Thyroid gland (tissue), 4 donors: ENCODE measurements around the gene LYRM1. TPM values are rescaled to one million over a fixed set of nuclear protein-coding genes. Genes with fewer than 3 reads are reported as not detected.

Source experiments
- DNase-seq, 2 donors: peaks; one replicate each; pipeline ENCODE4 v3.0.0-alpha.2; 2019
- H3K27ac ChIP-seq, 3 donors: fragments of 200-600 bp; sonication (generic); 1 replicate in 2 of 3; 2 replicates in 1 of 3; pipeline ENCODE4 v1.5.1; 2016 to 2019; ENCODE audit warnings: mild to moderate bottlenecking in 1 of 3, moderate library complexity in 1 of 3
- H3K27me3 ChIP-seq: fragments of 200-600 bp; sonication (generic); one replicate; pipeline ENCODE4 v1.5.1; 2019
- H3K36me3 ChIP-seq, 2 donors: fragments of 200-600 bp; sonication (generic); one replicate each; pipeline ENCODE4 v1.5.1; 2016 to 2019
- H3K4me1 ChIP-seq, 2 donors: fragments of 200-600 bp; sonication (generic); one replicate each; pipeline ENCODE4 v1.5.1; 2017 to 2019
- H3K4me3 ChIP-seq, 3 donors: fragments of 200-600 bp; sonication (generic); replicated peaks in 1 of 3; 1 replicate in 2 of 3; 2 replicates in 1 of 3; pipeline ENCODE4 v1.5.1; 2016; ENCODE audit warnings: mild to moderate bottlenecking in 1 of 3
- H3K9me3 ChIP-seq: fragments of 200-600 bp; sonication (generic); one replicate; pipeline ENCODE4 v1.5.1; 2017
- POLR2A ChIP-seq, 2 donors: fragments of 450-650 bp; IDR thresholded peaks; one replicate each; pipeline ENCODE4 v1.6.1; 2017; ENCODE audit warnings: antibody characterized with exemption in 2 of 2, mild to moderate bottlenecking in 2 of 2, moderate library complexity in 1 of 2
- WGBS, 2 donors: methylation state at CpG; one replicate each; pipeline ENCODE4 v1.1.5; 2017; 5-methylcytosine and 5-hydroxymethylcytosine counted together
- intact Hi-C: fragments of 100-400 bp; cut with DNase I; formaldehyde crosslinking; loops from one replicate; pipeline ENCODE4 v1.15.1; 2023
- total RNA-seq, 4 donors: library from RNA; depleted of rRNA; stranded (reverse); fragments of >200 nt; gene quantifications; one replicate each; pipeline ENCODE4 v1.2.3, GENCODE V29; 2016
- TF ChIP-seq, protein P1 (sequence below), 6 experiments: fragments of 200-600 bp in 3 of 6; fragments of 450-650 bp in 3 of 6; sonication (generic) in 3 of 6; IDR thresholded peaks; one replicate each; pipeline ENCODE4 v1.5.1; 2016 to 2019; ENCODE audit warnings: antibody characterized with exemption in 6 of 6, mild to moderate bottlenecking in 2 of 6, inconsistent platforms in 1 of 6, moderate library complexity in 1 of 6

Gene LYRM1
- total RNA-seq, 4 donors from 2014 or later, result 32.8 to 43.7 (median 41.0) TPM

DNA sequence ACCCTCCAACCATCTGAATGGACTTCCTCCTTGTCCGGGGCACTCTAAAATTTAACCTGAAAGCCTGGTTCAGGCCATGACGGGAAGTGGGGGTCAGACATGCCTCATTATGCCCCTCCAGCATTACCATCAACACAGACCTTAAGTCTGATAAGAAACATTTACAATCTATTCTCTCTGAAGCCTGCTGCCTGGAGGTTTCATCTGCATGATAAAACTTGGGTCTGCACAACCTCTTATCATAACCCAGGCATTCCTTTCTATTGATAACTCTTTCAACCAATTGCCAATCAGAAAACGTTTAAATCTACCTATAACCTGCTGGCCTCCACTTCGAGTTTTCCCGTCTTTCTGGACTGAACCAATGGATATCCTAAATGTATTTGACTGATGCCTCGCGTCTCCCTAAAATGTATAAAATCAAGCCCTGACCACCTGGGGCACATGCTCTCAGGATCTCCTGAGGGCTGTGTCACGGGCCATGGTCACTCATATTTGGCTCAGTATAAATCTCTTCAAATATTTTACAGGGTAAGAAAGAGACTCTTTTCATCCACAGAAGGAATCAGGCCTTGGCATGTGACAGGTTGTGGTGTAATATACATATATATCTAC lies 45.6 kb downstream of the LYRM1 start:
- no peaks in the 10 kb centered on the region for H3K4me1 ChIP-seq
- H3K27ac ChIP-seq, result no peak overlapping the region
- no peaks in the 10 kb centered on the region for H3K9me3 ChIP-seq
- no peak overlapping the region for H3K4me3 ChIP-seq
- H3K36me3 ChIP-seq, result no peaks in the 10 kb centered on the region
- TF ChIP-seq POLR2A (IDR thresholded peaks at IDR 0.05), result no peak
- TF ChIP-seq, protein P1, sequence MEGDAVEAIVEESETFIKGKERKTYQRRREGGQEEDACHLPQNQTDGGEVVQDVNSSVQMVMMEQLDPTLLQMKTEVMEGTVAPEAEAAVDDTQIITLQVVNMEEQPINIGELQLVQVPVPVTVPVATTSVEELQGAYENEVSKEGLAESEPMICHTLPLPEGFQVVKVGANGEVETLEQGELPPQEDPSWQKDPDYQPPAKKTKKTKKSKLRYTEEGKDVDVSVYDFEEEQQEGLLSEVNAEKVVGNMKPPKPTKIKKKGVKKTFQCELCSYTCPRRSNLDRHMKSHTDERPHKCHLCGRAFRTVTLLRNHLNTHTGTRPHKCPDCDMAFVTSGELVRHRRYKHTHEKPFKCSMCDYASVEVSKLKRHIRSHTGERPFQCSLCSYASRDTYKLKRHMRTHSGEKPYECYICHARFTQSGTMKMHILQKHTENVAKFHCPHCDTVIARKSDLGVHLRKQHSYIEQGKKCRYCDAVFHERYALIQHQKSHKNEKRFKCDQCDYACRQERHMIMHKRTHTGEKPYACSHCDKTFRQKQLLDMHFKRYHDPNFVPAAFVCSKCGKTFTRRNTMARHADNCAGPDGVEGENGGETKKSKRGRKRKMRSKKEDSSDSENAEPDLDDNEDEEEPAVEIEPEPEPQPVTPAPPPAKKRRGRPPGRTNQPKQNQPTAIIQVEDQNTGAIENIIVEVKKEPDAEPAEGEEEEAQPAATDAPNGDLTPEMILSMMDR (IDR thresholded peaks at IDR 0.05), result no peak
- H3K27me3 ChIP-seq, result no peaks in the 10 kb centered on the region
- no peak for DNase-seq
- intact Hi-C loops, result no loop called here
- 92 to 94% methylated on average over 8 of the region's 8 CpGs for WGBS, 2 donors

DNA sequence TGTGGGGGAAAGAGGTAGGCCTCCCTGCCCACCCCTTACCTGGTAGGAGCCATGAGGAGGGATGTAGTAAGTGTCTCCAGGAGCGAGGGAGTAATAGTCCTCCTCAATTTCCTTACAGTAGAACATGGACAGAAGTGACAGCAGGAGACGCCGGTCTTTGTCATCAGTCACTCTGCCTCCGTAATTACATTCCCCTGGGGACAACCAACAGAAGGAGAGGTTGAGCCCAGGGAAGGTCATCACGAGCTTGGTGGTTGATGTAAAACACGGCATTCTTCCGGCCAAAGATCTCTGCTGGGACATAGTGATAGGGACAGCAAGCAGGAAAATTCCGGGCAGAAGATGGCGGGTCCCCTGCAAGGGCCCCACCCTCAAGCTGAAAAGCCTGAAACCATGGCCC lies 47.9 kb downstream of the LYRM1 start:
- Histone ChIP-seq H3K27ac (no peak overlapping the region), H3K4me3 (no peak overlapping the region), H3K4me1 (no peaks in the 10 kb centered on the region), H3K9me3 (no peaks in the 10 kb centered on the region), H3K27me3 (no peaks in the 10 kb centered on the region), H3K36me3 (no peaks in the 10 kb centered on the region)
- no peak for DNase-seq
- intact Hi-C loops, result no loop called here
- TF ChIP-seq, protein P1 (IDR thresholded peaks at IDR 0.05), result no peak
- TF ChIP-seq POLR2A (IDR thresholded peaks at IDR 0.05), result no peak
- 79 to 92% methylated on average over 9 of the region's 9 CpGs for WGBS, 2 donors

DNA sequence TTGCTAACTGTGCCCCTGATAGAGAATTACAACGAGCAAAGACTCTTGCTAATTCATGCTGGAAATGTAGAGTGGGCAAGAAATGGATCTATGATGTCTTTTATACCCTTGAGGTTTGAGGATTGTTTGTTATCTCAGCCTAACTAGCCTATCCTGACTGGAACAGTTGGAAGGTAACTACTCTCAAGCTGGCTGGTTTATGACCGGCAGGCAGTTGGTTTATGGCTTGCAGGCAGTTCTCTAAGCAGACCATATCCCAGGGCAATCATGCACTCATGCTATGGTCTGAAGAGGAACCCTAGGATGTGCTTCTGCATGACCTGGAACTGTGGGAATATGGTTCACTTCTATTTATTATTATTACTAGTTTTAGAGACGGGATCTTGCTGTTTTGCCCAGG lies 49.1 kb downstream of the LYRM1 start:
- TF ChIP-seq POLR2A (IDR thresholded peaks at IDR 0.05), result no peak
- TF ChIP-seq, protein P1 (IDR thresholded peaks at IDR 0.05), result no peak
- intact Hi-C loops, result no loop called here

DNA sequence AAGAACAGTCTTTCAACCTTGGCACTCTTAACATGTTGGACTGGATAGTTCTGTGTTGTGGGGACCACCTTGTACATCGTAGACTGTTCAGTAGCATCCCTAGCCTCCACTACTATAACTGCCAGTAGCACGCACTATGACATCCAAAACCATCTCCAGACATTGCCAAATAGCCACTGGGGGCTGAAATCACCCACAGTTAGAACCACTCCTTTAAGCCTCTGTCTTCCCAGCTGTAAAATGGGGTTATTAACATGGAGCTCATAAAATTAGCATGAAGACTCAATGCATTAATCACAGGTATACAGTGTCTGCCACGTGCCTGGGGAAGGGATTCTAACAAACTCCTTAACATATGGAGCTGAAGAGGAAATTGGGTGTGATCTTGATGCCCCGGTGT lies 49.7 kb downstream of the LYRM1 start:
- no peaks in the 10 kb centered on the region for H3K27me3 ChIP-seq
- no peak overlapping the region for H3K27ac ChIP-seq
- no peak for DNase-seq
- no peaks in the 10 kb centered on the region for H3K9me3 ChIP-seq
- intact Hi-C loops, result no loop called here
- no peaks in the 10 kb centered on the region for H3K4me1 ChIP-seq
- TF ChIP-seq POLR2A (IDR thresholded peaks at IDR 0.05), result no peak
- TF ChIP-seq, protein P1 (IDR thresholded peaks at IDR 0.05), result no peak
- H3K36me3 ChIP-seq, result no peaks in the 10 kb centered on the region
- no peak overlapping the region for H3K4me3 ChIP-seq
- 96 to 98% methylated on average over 4 of the region's 4 CpGs for WGBS, 2 donors

More for the DNA sequence above, 49.1 kb downstream of the LYRM1 start:
- Histone ChIP-seq H3K27ac (no peak overlapping the region), H3K4me1 (no peaks in the 10 kb centered on the region), H3K27me3 (no peaks in the 10 kb centered on the region), H3K4me3 (no peak overlapping the region), H3K36me3 (no peaks in the 10 kb centered on the region), H3K9me3 (no peaks in the 10 kb centered on the region)
- 89 to 95% methylated on average over 3 of the region's 3 CpGs for WGBS, 2 donors
- no peak for DNase-seq

GRCh38 chr16:20952139-20952920 lies 51.8 kb downstream of the LYRM1 start:
- TF ChIP-seq POLR2A (IDR thresholded peaks at IDR 0.05), result no peak
- TF ChIP-seq, protein P1 (IDR thresholded peaks at IDR 0.05), result no peak
- no peaks in the 10 kb centered on the region for H3K4me1 ChIP-seq
- intact Hi-C loops, result no loop called here
- 33 to 44% methylated on average over 13 of the region's 13 CpGs for WGBS, 2 donors
- H3K9me3 ChIP-seq, result no peaks in the 10 kb centered on the region
- peak in 1 of 2 donors; percentile 3 for DNase-seq
- H3K4me3 ChIP-seq, result no peak overlapping the region
- H3K36me3 ChIP-seq, result no peaks in the 10 kb centered on the region
- H3K27me3 ChIP-seq, result no peaks in the 10 kb centered on the region
- no peak overlapping the region for H3K27ac ChIP-seq
